ENCODE measurements around the gene NEU4.
"Not testable (repeated sequence)": the region's sequence is repeated elsewhere in the genome, so short reads cannot be mapped to it uniquely, and the experiment has no call there.

The NEU4 gene

GRCh38 chr2:241775223-241776177 is 33.5 kb upstream of the NEU4 start:
- DNase-seq (ENCODE audit: low read depth) = no peak

GRCh38 chr2:241776336-241777169 is 32.4 kb upstream of the NEU4 start, which contains the start of gene GAL3ST2:
Gene GAL3ST2, plus strand, starts transcription at chr2:241776822. Its CDS starts 134 bp downstream, at chr2:241776956.
- DNase-seq (ENCODE audit: low read depth) = no peak

GRCh38 chr2:241777170-241777685 is 31.8 kb upstream of the NEU4 start:
- DNase-seq (ENCODE audit: low read depth) = no peak

- no peak for DNase-seq (ENCODE audit: low read depth)
Measured at GRCh38 chr2:241777686-241778627, 31.0 kb upstream of the NEU4 start.

GRCh38 chr2:241780939-241781569 is 27.9 kb upstream of the NEU4 start:
- DNase-seq (ENCODE audit: low read depth) = no peak

GRCh38 chr2:241782053-241782452 is 26.9 kb upstream of the NEU4 start:
- not testable (repeated sequence) for DNase-seq (ENCODE audit: low read depth)

GRCh38 chr2:241788135-241788534 is 20.9 kb upstream of the NEU4 start:
- DNase-seq (ENCODE audit: low read depth) = no peak

- DNase-seq (ENCODE audit: low read depth) = no peak
Measured at GRCh38 chr2:241788572-241788971, 20.4 kb upstream of the NEU4 start.

- DNase-seq (ENCODE audit: low read depth) = not testable (repeated sequence)
Measured at GRCh38 chr2:241791385-241791784, 17.6 kb upstream of the NEU4 start.

GRCh38 chr2:241793385-241793784 is 15.6 kb upstream of the NEU4 start:
- DNase-seq (ENCODE audit: low read depth) = no peak

- no peak for DNase-seq (ENCODE audit: low read depth)
Measured at GRCh38 chr2:241794250-241794823, 14.7 kb upstream of the NEU4 start.

GRCh38 chr2:241795021-241795999 is 13.7 kb upstream of the NEU4 start:
- no peak for DNase-seq (ENCODE audit: low read depth)

- no peak for DNase-seq (ENCODE audit: low read depth)
Measured at GRCh38 chr2:241796209-241796608, 12.8 kb upstream of the NEU4 start.

- no peak for DNase-seq (ENCODE audit: low read depth)
Measured at GRCh38 chr2:241796610-241797138, 12.3 kb upstream of the NEU4 start.

GRCh38 chr2:241797441-241798080 is 11.4 kb upstream of the NEU4 start:
- no peak for DNase-seq (ENCODE audit: low read depth)

GRCh38 chr2:241798081-241798630 is 10.8 kb upstream of the NEU4 start:
- no peak for DNase-seq (ENCODE audit: low read depth)

GRCh38 chr2:241798631-241799521 is 10.1 kb upstream of the NEU4 start:
- no peak for DNase-seq (ENCODE audit: low read depth)
